ENCODE measurements around the gene ADGRL3.

GRCh38 chr4:61220556-61220955 is 20.4 kb downstream of the ADGRL3 start:
- TF ChIP-seq CTCF (conservative IDR thresholded peaks at IDR 0.05 in 1 of 2, IDR thresholded peaks at IDR 0.05 in 1 of 2; ENCODE audit: low read depth in 1 of 2, low read length in 2 of 2) (no peak), EZH2 (IDR thresholded peaks at IDR 0.05; ENCODE audit: low read length, missing control alignments) (no peak)
